NCI-H2227 (cell line): Measurements from ENCODE around the gene P2RX2.

Source experiments
- DNase-seq: peaks from one replicate; lab custom pipeline; 2025; ENCODE audit not compliant: unreplicated experiment; lab: John Stamatoyannopoulos, UW

Gene P2RX2

DNA sequence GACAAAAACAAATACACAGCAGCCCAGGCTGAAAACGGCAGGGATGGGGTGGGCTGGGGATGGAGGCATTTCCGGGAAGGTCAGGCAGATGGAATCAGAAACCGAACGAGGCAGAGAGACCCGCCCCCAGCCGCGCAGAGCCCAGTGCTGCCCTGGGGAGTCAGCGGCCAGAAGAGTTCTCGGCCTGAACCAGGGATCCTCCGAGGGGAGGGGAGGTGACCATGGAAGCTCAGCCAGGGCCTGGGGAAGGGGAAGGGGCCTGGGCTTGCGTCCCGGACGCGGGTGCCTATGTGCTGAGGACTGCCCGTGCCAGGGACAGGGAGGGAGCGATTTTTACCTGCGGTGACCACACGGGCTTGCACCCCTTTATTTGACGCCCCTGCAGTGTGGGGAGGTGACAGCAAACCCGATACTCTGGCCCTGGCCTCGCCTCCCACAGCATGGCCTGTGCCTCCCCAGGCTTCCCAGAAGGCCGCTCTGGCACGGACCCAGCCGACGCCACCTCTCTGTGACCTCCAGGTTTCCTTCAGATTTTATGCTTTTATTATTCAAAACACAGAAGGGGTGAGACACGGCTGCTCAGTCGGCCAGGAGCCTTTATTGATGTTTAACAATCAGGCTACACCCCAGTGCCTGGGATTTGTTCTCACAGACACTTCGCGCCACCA is 15.9 kb upstream of the P2RX2 start:
- no peak for DNase-seq

DNA sequence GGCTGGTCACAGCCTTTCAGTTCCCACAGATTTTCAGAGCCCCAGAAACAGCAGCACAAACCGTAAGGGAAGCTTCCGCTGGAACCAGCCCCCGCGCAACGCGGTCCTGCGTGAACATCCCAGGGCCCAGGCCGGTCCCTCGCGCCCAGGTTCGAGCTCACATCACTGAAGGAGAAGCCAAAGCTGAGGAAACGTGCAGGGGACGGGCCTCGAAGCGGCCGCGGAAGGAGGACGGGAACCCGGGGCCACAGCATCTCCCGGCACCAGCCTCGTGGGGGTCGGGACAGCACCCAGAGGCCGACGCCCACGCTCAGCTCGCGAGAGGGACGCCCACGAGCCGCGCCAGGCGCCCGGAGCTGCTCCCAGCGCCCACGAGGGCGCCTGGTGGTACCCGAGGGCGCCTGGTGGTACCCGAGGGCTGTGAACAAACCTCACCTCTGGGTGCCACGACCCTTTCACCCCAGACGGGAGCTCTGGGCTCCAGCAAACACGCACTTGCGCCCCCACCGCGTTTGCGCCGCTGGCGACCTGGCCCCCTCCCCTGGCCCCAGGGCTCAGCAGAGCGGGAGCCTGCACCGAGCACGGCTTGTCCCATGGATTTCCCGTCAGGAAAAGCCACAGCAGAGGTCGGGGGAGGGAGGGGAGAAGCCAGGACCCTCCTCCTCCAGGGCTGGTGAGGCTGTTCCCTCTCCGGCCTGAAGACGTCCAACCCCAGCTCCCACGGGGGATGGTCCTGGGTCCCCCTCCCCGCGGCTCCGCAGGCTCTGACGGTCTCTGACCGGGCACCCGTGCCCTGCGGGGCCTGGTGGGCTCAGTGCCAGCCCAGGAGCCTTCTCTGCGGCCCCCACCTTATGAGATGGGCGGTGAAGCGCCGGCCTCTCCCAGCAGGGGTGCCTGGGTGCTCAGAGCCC is 15.1 kb upstream of the P2RX2 start:
- no peak for DNase-seq

DNA sequence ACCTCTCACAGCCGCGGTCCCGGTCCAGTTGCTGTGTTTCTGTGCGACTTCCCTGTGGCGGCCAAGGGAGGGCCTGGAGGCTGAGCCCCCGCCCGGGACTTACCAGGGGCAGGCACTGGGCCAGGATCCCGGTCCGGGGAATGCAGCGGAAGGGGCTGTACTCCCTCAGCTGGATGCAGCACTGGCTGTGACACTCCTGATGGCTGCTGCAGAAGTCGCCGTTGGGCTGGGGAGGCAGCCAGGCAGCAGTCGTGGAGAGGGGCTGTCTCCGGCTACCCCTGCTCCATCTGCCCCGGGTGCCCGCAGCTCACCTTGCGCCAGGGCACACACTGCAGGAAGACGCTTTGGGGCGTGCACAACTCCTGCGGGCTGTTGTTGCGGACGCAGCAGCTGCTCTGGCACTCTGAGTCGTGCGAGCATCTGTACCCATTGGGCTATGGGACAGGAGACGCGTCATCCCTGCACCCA is 14.4 kb upstream of the P2RX2 start:
- DNase-seq, result no peak

DNA sequence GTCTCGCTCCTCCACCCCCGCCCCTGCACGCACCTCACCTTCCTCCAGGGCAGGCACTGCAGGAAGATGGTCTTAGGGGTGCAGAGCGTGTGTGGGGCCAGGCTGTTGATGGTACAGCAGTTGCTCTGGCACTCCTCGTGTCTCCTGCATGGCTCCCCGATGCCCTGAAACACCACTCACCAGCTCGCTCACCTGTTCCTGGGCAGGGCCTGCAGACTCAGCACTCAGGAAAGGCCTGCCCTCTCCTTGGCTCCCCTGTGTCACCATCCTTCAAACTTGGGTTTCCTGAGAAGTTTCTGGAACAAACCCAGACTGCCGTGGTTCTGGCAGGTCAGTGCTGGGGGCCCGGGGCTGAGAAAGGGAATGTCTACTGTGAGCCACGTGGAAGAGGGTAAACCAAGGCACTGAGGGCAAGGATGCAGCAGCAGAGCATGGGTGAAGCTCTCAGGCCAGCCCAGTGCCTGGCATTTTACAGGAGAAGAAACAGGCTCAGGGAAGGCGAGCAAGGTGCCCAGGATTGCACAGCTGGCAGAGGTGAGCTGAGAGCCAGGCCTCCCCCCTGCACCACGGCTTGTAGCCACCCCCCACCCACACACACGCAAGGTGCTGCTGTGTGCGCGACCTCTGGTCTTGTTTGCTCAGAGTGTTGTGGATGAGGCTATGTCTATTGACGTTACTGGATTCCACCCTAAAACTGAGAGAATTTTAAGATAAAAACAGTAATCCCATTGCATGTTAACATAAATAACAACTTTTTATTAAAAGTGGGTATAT is 13.7 kb upstream of the P2RX2 start:
- no peak for DNase-seq

DNA sequence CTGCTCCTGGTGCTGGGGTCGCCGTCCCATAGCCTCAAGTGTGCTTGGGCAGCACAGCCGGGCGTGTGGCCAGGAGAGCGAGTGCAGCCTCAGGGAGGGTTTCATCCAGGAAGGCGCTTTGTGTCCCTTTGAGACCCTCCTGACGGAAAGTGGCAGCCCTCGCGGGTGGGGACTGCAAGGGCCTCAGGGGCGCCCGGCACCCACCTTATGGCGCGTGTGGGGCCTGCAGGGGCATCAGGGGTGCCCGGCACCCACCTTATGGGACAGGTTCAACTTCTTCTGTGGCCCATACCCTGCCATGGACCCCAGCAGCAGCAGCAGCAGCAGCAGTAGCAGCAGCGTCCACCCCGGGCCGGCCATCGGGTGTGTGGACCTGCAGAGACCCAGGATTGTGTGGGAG is 12.7 kb upstream of the P2RX2 start:
- no peak for DNase-seq

DNA sequence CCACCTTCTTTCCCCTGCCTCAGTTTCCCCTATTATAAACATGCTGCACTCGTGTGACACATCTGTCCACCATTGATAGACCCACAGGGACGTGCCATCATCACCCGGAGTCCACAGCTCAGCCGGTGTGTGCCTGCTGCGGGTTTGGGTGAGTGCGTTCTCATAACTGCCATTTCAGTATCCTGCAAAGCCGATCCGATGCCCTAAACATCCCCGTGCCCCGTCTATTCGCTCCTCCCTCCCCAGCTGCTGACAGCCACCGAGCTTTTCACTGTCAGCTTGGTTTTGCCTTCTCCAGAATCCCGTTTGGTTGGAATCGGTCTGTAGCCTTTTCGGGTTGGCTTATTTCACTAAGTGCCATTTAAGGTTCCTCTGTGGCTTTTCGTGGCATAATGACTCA is 12.1 kb upstream of the P2RX2 start:
- DNase-seq, result no peak

DNA sequence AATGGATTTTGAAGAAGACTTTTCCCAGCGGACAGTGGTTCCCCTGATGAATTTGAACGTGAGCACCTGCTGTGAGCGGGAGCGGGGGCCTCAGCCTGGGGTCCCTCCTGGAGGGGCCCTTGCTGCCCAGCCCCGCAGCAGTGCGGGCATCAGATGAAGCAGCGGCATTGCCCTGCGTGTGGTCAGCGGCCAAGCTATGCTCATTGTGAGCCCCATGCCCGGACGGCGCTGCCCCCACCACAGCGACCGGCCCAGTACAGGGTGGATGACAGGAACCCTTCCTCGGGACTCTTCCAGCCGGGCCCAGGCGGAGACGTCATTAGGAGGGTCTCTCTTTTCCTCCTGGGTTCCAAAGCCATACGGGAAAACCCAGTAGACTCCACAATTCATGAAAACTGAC is 11.6 kb upstream of the P2RX2 start:
- no peak for DNase-seq

DNA sequence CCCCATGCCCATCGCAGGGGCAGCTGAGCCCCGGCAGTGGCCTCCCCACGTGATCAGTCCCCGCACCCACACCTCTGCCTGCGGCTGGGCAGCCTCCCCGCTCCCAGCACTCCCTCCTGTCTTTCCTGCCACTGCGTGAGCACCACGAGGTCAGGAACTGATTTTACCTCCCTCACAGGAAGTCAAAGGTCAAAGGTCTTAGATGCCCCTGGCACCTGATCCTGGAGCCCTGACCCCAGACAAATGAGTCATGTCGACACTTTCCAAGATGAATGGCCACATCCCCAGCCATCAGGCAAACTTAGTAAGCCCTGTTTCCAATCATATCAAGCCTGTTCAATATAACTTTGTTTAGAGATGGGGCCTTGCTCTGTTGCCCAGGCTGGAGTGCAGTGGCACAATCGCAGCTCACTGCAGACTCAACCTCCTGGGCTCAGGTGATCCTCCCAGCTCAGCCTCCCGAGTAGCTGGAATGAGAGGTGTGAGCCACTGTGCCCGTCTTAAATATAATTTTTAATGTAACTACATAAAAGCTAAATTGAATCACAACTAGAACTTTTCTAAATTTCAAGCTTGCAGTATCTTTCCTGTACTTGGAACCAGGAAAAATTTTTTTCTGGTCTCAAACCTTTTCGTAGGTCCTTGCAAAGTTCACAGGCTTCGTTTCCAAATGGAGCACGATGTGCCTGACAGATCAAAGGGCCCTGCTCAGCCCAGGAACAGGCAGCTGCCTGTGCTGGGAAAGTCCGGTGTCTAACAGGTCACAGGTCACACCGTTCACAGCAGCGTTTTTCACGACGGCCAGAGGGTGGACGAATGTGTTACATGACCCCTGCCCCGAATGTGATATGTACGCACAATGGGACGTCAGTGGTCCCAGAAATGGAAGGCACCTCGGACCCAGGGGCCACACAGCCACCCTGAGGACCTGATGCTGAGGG is 10.1 kb upstream of the P2RX2 start:
- no peak for DNase-seq

DNA sequence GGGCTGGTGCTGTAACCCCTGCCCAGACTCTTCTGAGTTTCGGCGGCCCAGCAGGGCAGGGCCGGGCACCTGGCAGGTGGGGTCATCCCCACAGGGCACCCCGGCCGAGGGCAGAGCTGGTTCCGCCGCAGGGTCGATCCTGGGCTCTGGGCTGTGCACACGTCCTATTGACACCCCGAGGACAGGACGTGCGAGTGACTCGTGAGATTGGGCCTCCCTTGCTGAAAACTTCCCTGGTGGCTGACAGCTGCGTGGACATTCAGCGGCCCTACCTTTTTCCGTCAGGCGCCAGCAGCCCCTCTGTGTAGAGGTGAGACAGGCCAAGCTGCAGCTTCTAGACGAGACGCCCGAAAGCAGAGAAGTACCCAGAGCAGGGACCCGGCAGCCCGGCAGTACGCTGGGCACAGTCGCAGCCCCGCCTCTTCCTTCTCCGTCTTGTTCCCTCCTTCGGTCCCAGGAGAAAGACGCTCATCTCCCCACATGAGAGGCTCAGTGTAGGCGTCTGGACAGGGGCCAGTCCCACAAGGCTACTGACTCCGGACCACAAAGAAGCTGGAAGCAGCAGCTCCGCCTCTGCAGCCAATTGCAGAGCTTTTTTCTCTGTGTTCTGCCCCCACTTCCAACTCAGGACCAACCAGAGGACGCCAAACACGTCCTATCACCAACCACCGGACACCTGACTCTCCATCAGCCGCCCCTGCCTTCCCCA is 8.4 kb upstream of the P2RX2 start, which contains the start of gene LRCOL1:
Gene LRCOL1 (minus strand): TSS at position 532 of the 709 bp plus-strand sequence. CDS start 4,331 bp downstream, outside the sequence.
- peak; percentile 24 for DNase-seq

DNA sequence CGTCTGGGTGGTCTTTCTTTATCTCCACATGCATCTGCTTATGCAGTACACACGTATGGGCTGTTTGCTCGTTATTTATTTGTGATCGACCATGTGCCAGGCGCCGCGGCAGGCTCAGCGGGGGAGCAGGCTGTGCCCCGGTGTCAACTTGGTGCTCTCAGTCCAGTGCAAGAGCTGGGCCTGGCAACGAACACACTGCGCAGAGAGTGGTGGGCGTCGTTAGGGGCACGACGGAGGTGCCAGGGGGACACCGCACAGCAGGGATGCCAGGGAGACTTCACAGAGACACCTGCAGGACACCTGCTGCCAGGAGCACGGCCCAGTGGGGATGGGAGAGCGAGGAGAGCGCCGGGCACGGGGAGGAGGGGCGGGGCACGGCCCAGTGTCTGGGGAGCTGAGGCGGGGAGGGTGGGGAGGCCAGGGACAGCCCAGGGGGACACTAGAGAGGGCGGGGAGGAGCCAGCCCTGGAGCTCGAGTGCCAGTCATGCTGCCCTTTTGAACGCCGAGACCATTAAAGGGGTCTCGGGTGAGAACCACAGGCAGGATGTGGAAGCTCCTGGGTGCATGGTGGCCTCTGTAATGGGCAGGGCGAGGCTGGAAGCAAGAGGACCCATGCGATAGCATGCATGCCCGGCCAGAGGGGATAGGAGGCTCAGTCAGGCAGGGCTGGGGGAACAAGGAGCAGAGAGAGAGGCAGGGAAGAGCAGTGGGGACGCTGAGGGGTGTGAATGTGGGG is 7.5 kb upstream of the P2RX2 start:
- DNase-seq, result no peak

DNA sequence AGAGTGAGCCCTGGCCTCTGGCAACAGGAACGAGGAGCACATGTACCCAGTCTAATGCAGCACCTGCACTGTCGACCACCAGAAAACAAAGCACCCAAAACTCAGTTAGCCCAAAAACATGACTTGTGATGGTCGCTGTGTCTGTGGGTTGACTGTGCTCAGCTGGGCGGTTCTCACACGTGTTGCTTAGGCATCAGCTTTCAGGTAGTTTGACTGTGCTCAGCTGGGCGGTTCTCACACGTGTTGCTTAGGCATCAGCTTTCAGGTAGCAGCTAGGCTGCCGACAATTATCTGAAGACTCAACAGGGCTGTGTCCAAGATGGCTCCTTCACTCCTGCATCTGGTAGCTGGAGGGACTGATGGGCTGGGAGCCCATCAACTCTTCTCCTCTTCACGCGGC is 7.0 kb upstream of the P2RX2 start:
- DNase-seq, result no peak

DNA sequence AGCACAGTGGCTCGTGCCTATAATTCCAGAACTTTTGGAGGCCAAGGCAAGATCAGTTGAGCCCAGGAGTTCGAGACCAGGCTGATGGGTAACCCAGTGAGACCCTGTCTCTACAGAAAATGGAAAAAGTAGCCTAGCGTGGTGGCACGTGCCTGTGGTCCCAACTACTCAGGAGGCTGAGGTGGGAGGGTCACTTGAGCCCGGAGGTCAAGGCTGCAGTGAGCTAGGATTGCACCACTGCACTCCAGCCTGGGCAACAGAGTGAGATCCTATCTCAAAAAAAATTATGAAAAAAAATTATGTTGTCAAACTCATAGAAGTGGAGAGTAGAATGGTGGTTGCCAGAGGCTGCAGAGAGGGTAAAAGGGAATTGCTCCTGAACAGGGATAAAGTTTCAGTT is 4.5 kb upstream of the P2RX2 start:
- DNase-seq, result no peak

DNA sequence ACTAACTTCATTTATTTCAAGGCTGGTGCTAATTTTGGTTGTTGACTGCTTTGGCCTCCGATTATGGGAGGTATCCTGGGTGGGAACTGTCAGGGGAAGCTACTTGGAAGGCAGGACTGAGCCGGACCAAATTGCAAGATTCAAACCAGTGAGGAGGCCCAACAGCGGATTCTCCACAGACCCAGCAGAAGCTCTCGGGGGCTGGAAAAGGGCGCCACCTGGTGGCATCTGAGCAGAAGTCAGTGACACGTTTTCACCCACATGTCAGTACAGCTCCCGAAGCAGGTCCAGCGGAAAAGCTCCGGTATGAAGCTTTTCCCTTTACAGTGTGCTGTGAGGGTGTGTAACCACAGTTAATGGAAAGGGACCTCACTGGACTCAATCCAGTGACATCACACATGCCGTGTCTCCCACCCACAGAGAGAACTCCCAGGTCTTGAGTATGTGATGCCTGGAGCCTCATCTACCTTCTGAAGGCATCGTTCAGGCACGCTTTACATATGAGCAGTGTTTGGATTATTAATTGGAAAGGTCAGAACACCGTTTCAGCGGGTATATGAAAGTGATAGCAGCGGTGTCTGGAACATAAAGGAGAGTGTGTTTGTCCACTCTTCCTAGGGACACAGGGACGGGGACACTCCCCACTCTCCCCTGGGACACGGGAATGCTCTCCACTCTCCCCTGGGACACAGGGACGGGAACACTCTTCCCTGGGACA is 3.6 kb upstream of the P2RX2 start:
- peak; percentile 88 for DNase-seq

DNA sequence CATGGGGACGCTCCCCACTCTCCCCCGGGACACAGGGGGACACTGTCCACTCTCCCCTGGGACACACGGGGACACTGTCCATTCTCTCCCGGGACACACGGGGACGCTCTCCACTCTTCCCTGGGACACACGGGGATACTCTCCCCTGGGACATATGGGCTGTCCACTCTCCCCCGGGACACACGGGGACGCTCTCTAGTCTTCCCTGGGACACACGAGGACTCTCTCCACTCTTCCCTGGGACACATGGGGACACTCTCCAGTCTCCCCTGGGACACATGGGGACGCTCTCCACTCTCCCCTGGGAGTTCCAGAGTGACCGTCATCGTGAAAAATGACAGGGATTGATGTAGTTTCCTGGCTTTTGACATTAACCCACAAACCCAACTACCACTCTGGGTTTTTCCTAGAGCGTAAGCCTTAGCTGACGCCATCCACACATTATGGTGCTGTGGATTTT is 3.0 kb upstream of the P2RX2 start:
- DNase-seq, result no peak

DNA sequence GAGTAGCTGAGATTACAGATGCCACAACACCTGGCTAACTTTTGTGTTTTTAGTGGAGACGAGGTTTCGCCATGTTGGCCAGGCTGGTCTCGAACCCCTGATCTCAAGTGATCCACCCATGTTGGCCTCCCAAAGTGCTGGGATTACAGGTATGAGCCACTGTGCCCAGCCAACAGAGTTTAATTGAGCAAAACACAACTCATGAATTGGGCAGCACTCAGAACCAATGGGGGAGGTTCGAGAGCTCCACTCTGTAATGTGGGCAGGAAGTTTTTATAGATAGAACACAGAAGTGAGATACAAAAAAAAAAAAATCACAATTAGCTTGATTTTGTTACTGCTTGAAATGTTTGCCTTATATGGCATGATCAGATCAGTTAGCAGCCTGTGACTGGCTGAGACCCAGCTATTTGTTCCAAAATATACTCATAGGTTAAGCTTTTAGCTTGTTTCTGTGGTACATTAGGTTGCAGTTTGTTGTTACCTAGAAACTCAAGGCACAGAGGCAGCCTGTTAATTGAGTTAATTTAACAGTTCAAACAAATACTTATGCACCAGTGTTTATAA is 1.4 kb upstream of the P2RX2 start:
- no peak for DNase-seq

DNA sequence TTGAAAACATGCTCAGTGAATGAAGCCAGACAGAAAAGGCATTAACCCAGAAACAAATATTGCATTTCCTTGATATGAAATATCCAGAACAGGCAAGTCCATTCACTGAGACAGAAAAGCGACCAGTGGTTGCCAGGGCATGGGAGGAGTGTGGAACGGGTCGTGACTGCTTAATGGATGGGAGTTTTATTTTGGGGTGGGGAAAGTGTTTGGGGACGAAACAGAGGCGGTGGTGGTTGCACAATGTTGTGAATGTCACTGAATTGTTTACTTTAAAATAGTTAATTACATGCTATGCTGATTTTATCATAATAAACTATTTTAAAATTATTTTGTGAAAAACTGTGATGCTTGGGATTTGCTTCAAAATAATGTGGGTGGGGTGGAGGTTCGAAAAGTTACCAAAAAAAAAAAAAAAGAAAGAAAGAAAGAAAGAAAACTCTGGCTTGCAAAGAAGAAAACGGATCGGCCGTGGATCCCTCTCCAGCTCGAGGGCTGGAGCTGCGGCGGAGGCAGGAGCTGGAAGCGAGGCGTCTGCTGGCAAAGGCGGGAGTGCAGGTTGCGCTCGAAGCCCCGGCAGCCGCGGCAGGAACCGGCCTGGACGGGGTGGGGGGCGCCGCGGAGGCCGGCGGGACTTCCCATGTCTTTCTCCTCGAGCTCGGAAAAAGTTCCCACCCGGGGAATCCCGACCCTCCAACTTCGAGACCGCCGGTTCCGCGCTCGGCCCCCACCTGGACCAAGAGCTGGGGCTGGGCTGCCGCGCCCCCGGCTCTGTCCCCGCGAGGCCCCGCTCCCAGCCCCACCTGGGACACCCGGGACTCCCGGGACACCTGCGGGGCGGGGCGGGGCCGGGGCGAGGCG is 524 bp upstream of the P2RX2 start:
- DNase-seq, result peak; percentile 67

DNA sequence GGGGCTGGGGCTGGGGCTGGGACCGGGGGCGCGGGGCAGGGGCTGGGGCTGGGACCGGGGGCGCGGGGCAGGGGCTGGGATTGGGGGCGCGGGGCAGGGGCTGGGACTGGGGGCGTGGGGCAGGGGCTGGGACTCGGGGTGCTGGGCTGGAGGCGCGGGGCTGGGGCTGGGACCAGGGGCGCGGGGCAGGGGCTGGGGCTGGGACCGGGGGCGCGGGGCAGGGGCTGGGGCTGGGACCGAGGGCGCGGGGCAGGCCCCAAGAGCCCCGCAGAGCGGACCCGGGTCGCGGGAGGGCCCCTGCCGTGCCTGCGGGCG is 452 bp downstream of the P2RX2 start:
- no peak for DNase-seq
